ENCODE results near the gene GRM7. TPM values are rescaled to one million over a fixed set of nuclear protein-coding genes. Genes with fewer than 3 reads are reported as not detected.
"Not testable (repeated sequence)": the region's sequence is repeated elsewhere in the genome, so short reads cannot be mapped to it uniquely, and the experiment has no call there.

GRM7 gene
- total and polyA plus RNA-seq, 2 experiments from 2014 or later: 1.7 to 2.7 TPM

DNA sequence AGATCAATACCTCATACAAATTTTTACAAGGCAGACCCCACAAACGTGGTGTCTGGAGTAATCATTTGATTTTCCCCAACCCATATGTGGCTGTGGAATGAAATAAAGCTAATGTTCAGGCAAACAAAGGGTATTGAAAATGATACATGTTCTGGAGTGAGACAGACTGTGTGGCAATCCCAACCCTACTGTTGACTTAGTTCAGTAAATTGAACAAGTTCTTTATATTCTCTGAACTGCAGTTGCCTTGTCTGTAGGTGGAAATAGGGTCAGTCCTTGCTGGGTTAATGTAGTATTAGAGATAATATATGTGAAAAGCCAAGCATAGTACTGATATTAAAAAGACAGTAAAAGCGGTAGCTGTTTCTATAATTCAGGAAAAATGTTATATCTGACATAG is 69.0 kb downstream of the GRM7 start:
- 55% methylated on average over 2 of the region's 2 CpGs for WGBS (ENCODE audit: low lambda C conversion rate, missing lambda C conversion rate)

GRCh38 chr3:6935418-6935817 is 74.5 kb downstream of the GRM7 start:
- H4K20me1 ChIP-seq (ENCODE audit: insufficient read depth, poor library complexity, severe bottlenecking); H3K4me2 ChIP-seq; H3K4me1 ChIP-seq (ENCODE audit: insufficient read depth); H3K9me3 ChIP-seq (ENCODE audit: low read depth); H3K27me3 ChIP-seq; H3K9me2 ChIP-seq (replicated peaks; ENCODE audit: insufficient read depth); H3K4me3 ChIP-seq; H3K27ac ChIP-seq; H3K79me2 ChIP-seq; H2AFZ ChIP-seq; DNase-seq (ENCODE audit: low spot score); H3K36me3 ChIP-seq (replicated peaks; ENCODE audit: insufficient read depth, low read depth): not testable (repeated sequence)
- TF ChIP-seq, protein P1, sequence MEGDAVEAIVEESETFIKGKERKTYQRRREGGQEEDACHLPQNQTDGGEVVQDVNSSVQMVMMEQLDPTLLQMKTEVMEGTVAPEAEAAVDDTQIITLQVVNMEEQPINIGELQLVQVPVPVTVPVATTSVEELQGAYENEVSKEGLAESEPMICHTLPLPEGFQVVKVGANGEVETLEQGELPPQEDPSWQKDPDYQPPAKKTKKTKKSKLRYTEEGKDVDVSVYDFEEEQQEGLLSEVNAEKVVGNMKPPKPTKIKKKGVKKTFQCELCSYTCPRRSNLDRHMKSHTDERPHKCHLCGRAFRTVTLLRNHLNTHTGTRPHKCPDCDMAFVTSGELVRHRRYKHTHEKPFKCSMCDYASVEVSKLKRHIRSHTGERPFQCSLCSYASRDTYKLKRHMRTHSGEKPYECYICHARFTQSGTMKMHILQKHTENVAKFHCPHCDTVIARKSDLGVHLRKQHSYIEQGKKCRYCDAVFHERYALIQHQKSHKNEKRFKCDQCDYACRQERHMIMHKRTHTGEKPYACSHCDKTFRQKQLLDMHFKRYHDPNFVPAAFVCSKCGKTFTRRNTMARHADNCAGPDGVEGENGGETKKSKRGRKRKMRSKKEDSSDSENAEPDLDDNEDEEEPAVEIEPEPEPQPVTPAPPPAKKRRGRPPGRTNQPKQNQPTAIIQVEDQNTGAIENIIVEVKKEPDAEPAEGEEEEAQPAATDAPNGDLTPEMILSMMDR (IDR thresholded peaks at IDR 0.05; ENCODE audit: poor library complexity): peak; percentile 24
- whole genome bisulfite sequencing (ENCODE audit: low lambda C conversion rate, missing lambda C conversion rate): 93% methylated on average over 2 of the region's 2 CpGs

More for the DNA sequence above, 69.0 kb downstream of the GRM7 start:
- Histone ChIP-seq H2AFZ (no peak overlapping the region), H3K4me2 (no peak overlapping the region), H3K9me3 (ENCODE audit: low read depth) (no peaks in the 10 kb centered on the region), H3K36me3 (replicated peaks; ENCODE audit: insufficient read depth, low read depth) (no peaks in the 10 kb centered on the region), H3K4me1 (ENCODE audit: insufficient read depth) (no peaks in the 10 kb centered on the region), H3K9me2 (replicated peaks; ENCODE audit: insufficient read depth) (no peaks in the 10 kb centered on the region), H3K79me2 (no peaks in the 10 kb centered on the region), H4K20me1 (ENCODE audit: insufficient read depth, poor library complexity, severe bottlenecking) (no peaks in the 10 kb centered on the region), H3K27me3 (no peaks in the 10 kb centered on the region), H3K27ac (no peak overlapping the region), H3K4me3 (no peak overlapping the region)
- TF ChIP-seq EZH2phosphoT487 (IDR thresholded peaks at IDR 0.05; ENCODE audit: low read depth, severe bottlenecking, unreplicated experiment): no peak
- TF ChIP-seq, protein P1 (IDR thresholded peaks at IDR 0.05; ENCODE audit: poor library complexity): no peak
- TF ChIP-seq EZH2 (IDR thresholded peaks at IDR 0.05; ENCODE audit: borderline replicate concordance): no peak
- DNase-seq (ENCODE audit: low spot score): no peak

DNA sequence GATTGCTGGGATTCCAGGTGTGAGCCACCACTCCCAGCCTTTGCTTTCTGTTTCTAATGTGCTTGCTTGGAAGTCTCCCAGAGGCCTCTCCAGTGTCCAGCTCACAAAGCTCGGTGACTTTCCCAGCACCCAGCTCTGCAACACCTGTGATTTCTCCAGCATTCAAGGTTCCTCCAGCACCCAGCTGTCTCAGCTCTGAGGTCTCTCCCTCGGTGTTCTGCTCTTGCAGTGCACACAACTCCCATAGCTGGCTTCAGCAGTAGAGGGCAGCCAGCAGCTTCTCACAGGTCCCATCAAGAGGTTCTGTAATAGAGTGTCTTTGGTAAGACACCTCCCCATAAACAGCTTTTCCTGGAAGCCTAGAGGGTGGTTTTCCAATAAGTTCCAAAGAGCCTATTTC is 75.1 kb downstream of the GRM7 start:
- no peak overlapping the region for H3K27ac ChIP-seq
- H3K36me3 ChIP-seq (replicated peaks; ENCODE audit: insufficient read depth, low read depth): no peaks in the 10 kb centered on the region
- H3K9me3 ChIP-seq (ENCODE audit: low read depth): no peaks in the 10 kb centered on the region
- TF ChIP-seq EZH2phosphoT487 (IDR thresholded peaks at IDR 0.05; ENCODE audit: low read depth, severe bottlenecking, unreplicated experiment) (no peak), EZH2 (IDR thresholded peaks at IDR 0.05; ENCODE audit: borderline replicate concordance) (no peak)
- TF ChIP-seq, protein P1 (IDR thresholded peaks at IDR 0.05; ENCODE audit: poor library complexity): no peak
- WGBS (ENCODE audit: low lambda C conversion rate, missing lambda C conversion rate): 87% methylated on average over 2 of the region's 2 CpGs
- H2AFZ ChIP-seq: no peak overlapping the region
- no peak overlapping the region for H3K4me3 ChIP-seq
- H3K27me3 ChIP-seq: no peaks in the 10 kb centered on the region
- no peaks in the 10 kb centered on the region for H3K9me2 ChIP-seq (replicated peaks; ENCODE audit: insufficient read depth)
- H3K4me2 ChIP-seq: no peak overlapping the region
- no peaks in the 10 kb centered on the region for H4K20me1 ChIP-seq (ENCODE audit: insufficient read depth, poor library complexity, severe bottlenecking)
- DNase-seq (ENCODE audit: low spot score): no peak
- no peaks in the 10 kb centered on the region for H3K79me2 ChIP-seq
- H3K4me1 ChIP-seq (ENCODE audit: insufficient read depth): no peaks in the 10 kb centered on the region

DNA sequence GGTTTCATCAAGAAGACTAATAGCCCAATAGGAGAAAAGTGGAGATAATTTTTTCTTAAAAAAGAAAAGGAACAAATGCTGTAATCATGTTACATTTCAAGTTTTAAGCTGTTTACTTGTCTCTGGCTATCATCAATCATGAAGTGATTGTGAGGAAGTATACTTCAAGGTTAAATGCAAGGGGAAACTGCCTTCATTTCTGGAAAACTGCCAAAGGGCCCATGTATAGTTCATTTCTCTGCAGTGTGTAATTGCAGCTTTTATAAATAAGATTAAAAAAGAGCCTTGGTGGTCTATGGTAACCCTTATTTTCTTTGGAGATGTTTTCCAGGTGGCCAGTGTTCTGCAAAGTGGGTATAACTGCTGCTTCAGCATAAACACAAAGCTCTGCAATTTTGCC is 101.9 kb downstream of the GRM7 start:
- no peak overlapping the region for H3K4me3 ChIP-seq
- no peaks in the 10 kb centered on the region for H3K9me3 ChIP-seq (ENCODE audit: low read depth)
- TF ChIP-seq EZH2phosphoT487 (IDR thresholded peaks at IDR 0.05; ENCODE audit: low read depth, severe bottlenecking, unreplicated experiment) (no peak), EZH2 (IDR thresholded peaks at IDR 0.05; ENCODE audit: borderline replicate concordance) (no peak)
- TF ChIP-seq, protein P1 (IDR thresholded peaks at IDR 0.05; ENCODE audit: poor library complexity): no peak
- H3K4me2 ChIP-seq: no peak overlapping the region
- no peaks in the 10 kb centered on the region for H3K4me1 ChIP-seq (ENCODE audit: insufficient read depth)
- no peaks in the 10 kb centered on the region for H3K9me2 ChIP-seq (replicated peaks; ENCODE audit: insufficient read depth)
- H4K20me1 ChIP-seq (ENCODE audit: insufficient read depth, poor library complexity, severe bottlenecking): no peaks in the 10 kb centered on the region
- no peak overlapping the region for H3K27ac ChIP-seq
- no peaks in the 10 kb centered on the region for H3K27me3 ChIP-seq
- DNase-seq (ENCODE audit: low spot score): peak; percentile 8
- H2AFZ ChIP-seq: no peak overlapping the region
- H3K79me2 ChIP-seq: no peaks in the 10 kb centered on the region
- H3K36me3 ChIP-seq (replicated peaks; ENCODE audit: insufficient read depth, low read depth): no peaks in the 10 kb centered on the region
